ENCODE data around the gene VSTM2L. TPM values are rescaled to one million over a fixed set of nuclear protein-coding genes. Genes with fewer than 3 reads are reported as not detected.

VSTM2L gene
- total RNA-seq, 1 donor from 2014 or later, result 12.9 TPM

- no peak for TF ChIP-seq CTCF (IDR thresholded peaks at IDR 0.05)
- H3K36me3 ChIP-seq, result no peaks in the 10 kb centered on the region
- DNase-seq (no peak), ATAC-seq (no peak)
- H3K27ac ChIP-seq, result no peak overlapping the region
- intact Hi-C loops (cut with DNase I), result no loop called here
- no peaks in the 10 kb centered on the region for H3K9me3 ChIP-seq
- H3K27me3 ChIP-seq, result no peaks in the 10 kb centered on the region
- H3K4me1 ChIP-seq, result no peaks in the 10 kb centered on the region
- H3K4me3 ChIP-seq, result no peak overlapping the region
Observed at GRCh38 chr20:37936451-37936850, 33.5 kb downstream of the VSTM2L start.

GRCh38 chr20:37937686-37938085 lies 34.8 kb downstream of the VSTM2L start:
- H3K4me1 ChIP-seq, result no peaks in the 10 kb centered on the region
- no peaks in the 10 kb centered on the region for H3K27me3 ChIP-seq
- no peaks in the 10 kb centered on the region for H3K36me3 ChIP-seq
- no peaks in the 10 kb centered on the region for H3K9me3 ChIP-seq
- no peak for TF ChIP-seq CTCF (IDR thresholded peaks at IDR 0.05)
- intact Hi-C loops (cut with DNase I), result no loop called here
- H3K4me3 ChIP-seq, result no peak overlapping the region
- ATAC-seq (no peak), DNase-seq (no peak)
- no peak overlapping the region for H3K27ac ChIP-seq

GRCh38 chr20:37938181-37938750 lies 35.3 kb downstream of the VSTM2L start:
- Histone ChIP-seq H3K36me3 (no peaks in the 10 kb centered on the region), H3K4me3 (no peak overlapping the region), H3K4me1 (no peaks in the 10 kb centered on the region), H3K9me3 (no peaks in the 10 kb centered on the region), H3K27me3 (no peaks in the 10 kb centered on the region), H3K27ac (no peak overlapping the region)
- intact Hi-C loops (cut with DNase I), result no loop called here
- no peak for TF ChIP-seq CTCF (IDR thresholded peaks at IDR 0.05)
- no peak for ATAC-seq
- DNase-seq, result peak; percentile 40

- no peak overlapping the region for H3K4me3 ChIP-seq
- H3K27ac ChIP-seq, result no peak overlapping the region
- H3K36me3 ChIP-seq, result no peaks in the 10 kb centered on the region
- ATAC-seq (no peak), DNase-seq (peak; percentile 27)
- no peaks in the 10 kb centered on the region for H3K9me3 ChIP-seq
- no peaks in the 10 kb centered on the region for H3K27me3 ChIP-seq
- H3K4me1 ChIP-seq, result no peaks in the 10 kb centered on the region
- intact Hi-C loops (cut with DNase I), result no loop called here
- TF ChIP-seq CTCF (IDR thresholded peaks at IDR 0.05), result no peak
Observed at GRCh38 chr20:37938954-37939353, 36.0 kb downstream of the VSTM2L start.

GRCh38 chr20:37939701-37940560 lies 37.0 kb downstream of the VSTM2L start:
- ATAC-seq (no peak), DNase-seq (peak; percentile 57)
- TF ChIP-seq CTCF (IDR thresholded peaks at IDR 0.05), result no peak
- H3K27ac ChIP-seq, result no peak overlapping the region
- H3K9me3 ChIP-seq, result no peaks in the 10 kb centered on the region
- H3K27me3 ChIP-seq, result no peaks in the 10 kb centered on the region
- no peaks in the 10 kb centered on the region for H3K4me1 ChIP-seq
- no peak overlapping the region for H3K4me3 ChIP-seq
- no peaks in the 10 kb centered on the region for H3K36me3 ChIP-seq
- intact Hi-C loops (cut with DNase I), result no loop called here
